AG09319 (cell line): Measurements from ENCODE around the gene MAST4.

Source experiments
- DNase-seq: peaks from one replicate; pipeline ENCODE4 v3.0.0-alpha.2; 2010; ENCODE audit warnings: low read depth; ENCODE audit errors: extremely low read depth
- TF ChIP-seq, protein P1 (sequence below): IDR thresholded peaks from 2 replicates; pipeline ENCODE4 v1.5.1; 2011; ENCODE audit warnings: low read depth, mild to moderate bottlenecking, inconsistent platforms, low read length, moderate library complexity

The MAST4 gene

GRCh38 chr5:66881480-66882161, 285.4 kb downstream of the MAST4 start:
- no peak for DNase-seq
- TF ChIP-seq, protein P1, sequence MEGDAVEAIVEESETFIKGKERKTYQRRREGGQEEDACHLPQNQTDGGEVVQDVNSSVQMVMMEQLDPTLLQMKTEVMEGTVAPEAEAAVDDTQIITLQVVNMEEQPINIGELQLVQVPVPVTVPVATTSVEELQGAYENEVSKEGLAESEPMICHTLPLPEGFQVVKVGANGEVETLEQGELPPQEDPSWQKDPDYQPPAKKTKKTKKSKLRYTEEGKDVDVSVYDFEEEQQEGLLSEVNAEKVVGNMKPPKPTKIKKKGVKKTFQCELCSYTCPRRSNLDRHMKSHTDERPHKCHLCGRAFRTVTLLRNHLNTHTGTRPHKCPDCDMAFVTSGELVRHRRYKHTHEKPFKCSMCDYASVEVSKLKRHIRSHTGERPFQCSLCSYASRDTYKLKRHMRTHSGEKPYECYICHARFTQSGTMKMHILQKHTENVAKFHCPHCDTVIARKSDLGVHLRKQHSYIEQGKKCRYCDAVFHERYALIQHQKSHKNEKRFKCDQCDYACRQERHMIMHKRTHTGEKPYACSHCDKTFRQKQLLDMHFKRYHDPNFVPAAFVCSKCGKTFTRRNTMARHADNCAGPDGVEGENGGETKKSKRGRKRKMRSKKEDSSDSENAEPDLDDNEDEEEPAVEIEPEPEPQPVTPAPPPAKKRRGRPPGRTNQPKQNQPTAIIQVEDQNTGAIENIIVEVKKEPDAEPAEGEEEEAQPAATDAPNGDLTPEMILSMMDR = no peak

GRCh38 chr5:66882606-66883227, 286.5 kb downstream of the MAST4 start:
- DNase-seq = no peak
- TF ChIP-seq, protein P1 = no peak

DNA sequence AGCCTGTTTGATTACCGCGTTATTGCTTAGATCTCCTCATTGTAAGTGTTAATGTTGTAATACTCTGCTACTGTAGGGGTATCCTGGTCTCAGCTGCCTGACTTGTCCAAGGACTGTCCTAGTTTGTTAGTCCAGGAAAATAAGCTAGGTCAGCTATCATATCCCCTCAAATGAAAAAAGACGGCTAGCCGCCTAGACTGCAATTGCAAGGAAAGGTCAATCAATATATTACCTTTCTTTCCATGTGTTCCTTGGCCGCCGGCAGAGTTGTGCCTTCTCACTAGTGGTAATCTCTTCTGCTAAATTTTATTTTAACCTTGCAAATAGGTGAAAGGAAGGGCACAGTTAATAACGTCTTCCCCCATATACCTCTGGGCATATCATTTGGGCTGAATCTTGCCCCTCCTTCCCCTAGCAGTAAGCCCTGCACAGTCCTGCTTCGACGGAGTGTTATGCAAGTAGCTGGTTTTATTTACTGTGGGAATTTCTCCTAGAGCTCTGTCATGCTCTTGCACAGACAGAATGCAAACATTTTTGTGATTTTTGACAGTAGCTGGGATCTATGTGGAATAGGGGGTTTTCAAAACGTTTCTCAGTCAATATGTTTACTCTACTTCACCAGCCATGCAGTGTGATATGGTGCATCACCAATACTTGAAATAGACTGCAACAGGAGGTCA, 288.5 kb downstream of the MAST4 start:
- TF ChIP-seq, protein P1 = no peak
- no peak for DNase-seq

- TF ChIP-seq, protein P1 = no peak
- DNase-seq = no peak
These were observed 290.7 kb downstream of the MAST4 start for GRCh38 chr5:66886941-66887340.

DNA sequence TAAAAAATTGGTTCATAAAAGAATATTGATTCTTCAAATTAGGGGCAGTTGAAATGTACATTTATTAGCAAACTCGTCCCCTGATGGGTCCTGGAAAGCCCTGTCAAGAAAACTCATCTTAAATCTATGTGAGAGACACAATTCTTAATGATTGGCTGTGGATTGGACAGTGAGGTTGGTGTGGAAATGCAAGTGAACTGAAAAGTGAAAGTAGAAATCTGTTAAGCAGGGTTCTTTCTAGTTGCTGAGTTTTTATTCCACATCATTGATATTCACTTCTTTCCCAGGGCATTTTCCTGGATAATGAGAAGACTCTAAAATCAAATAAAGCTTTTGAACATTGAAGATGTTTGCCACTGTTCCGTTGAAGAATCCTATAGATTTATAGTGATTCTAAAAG, 292.4 kb downstream of the MAST4 start:
- TF ChIP-seq, protein P1 = no peak
- DNase-seq = no peak

GRCh38 chr5:66889056-66889455, 292.9 kb downstream of the MAST4 start:
- TF ChIP-seq, protein P1 = no peak
- DNase-seq = no peak

DNA sequence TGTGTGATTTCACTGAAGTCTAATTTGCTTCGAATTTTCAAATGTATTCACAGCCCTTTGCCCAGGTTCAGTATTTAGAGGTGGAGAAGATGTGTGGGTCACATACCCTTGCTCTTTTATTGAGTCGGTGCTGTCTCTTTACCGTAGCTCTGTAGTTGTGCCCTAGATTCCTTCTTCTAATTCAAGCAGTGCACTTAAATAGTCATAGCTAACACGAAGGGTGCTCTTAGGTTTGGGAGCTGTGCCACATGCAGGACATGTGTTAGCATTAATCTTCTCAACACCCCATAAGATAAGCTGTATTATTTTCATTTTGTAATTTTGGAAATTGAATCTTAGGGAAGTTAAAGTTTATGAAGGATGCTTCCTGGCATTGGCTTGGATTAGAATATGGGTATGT, 293.3 kb downstream of the MAST4 start:
- no peak for DNase-seq
- TF ChIP-seq, protein P1 = no peak
